Keratinocyte (primary cell): ENCODE results near the gene ZNF549. TPM values are rescaled to one million over a fixed set of nuclear protein-coding genes. Genes with fewer than 3 reads are reported as not detected.

ENCODE experiments used
- DNase-seq: peaks from one replicate; pipeline ENCODE4 v3.0.0-alpha.2; 2011; ENCODE audit warnings: low read depth, missing footprints, low spot score
- FAIRE-seq: peaks from 2 replicates; lab custom pipeline; 2011; peaks lifted over from hg19 to GRCh38; lab: Jason Lieb, UNC
- H2AFZ ChIP-seq: 2 replicates; pipeline ENCODE4 v1.6.0; 2012; ENCODE audit warnings: low read length, control low read depth, inconsistent platforms; ENCODE audit not compliant: control insufficient read depth
- H3K27ac ChIP-seq: 2 replicates; pipeline ENCODE4 v1.5.1; 2011; ENCODE audit warnings: low read length; ENCODE audit not compliant: control insufficient read depth, insufficient read depth
- H3K27me3 ChIP-seq: 3 replicates; pipeline ENCODE4 v1.6.0; 2011; ENCODE audit warnings: low read length; ENCODE audit not compliant: control insufficient read depth, insufficient read depth; ENCODE audit errors: extremely low read depth
- H3K36me3 ChIP-seq, 2 experiments: 2 replicates in 1 of 2; 3 replicates in 1 of 2; pipeline ENCODE4 v1.5.1; 2011; ENCODE audit warnings: low read length in 2 of 2, mild to moderate bottlenecking in 1 of 2; ENCODE audit not compliant: control insufficient read depth in 2 of 2, insufficient read depth in 2 of 2; ENCODE audit errors: extremely low read depth in 1 of 2
- H3K4me1 ChIP-seq: 3 replicates; pipeline ENCODE4 v1.5.1; 2011; ENCODE audit warnings: low read length; ENCODE audit not compliant: control insufficient read depth, insufficient read depth; ENCODE audit errors: extremely low read depth
- H3K4me2 ChIP-seq: 3 replicates; pipeline ENCODE4 v1.6.0; 2011; ENCODE audit warnings: low read depth, low read length; ENCODE audit not compliant: control insufficient read depth, insufficient read depth; ENCODE audit errors: extremely low read depth
- H3K4me3 ChIP-seq, 3 experiments: fragments of 200-600 bp in 1 of 3; sonication (generic) in 1 of 3; 2 replicates in 2 of 3; 3 replicates in 1 of 3; pipeline ENCODE4 v1.5.1; 2011 to 2016; ENCODE audit warnings: low read length in 3 of 3, mild to moderate bottlenecking in 3 of 3, control low read depth in 2 of 3, inconsistent platforms in 1 of 3, low read depth in 1 of 3, mixed read lengths in 1 of 3, mixed run types in 1 of 3, moderate library complexity in 1 of 3; ENCODE audit not compliant: control insufficient read depth in 2 of 3, insufficient read depth in 2 of 3; ENCODE audit errors: extremely low read depth in 1 of 3
- H3K79me2 ChIP-seq: 2 replicates; pipeline ENCODE4 v1.6.0; 2012; ENCODE audit warnings: low read length; ENCODE audit not compliant: control insufficient read depth, insufficient read depth
- H3K9ac ChIP-seq: 3 replicates; pipeline ENCODE4 v1.6.0; 2011; ENCODE audit warnings: low read length; ENCODE audit not compliant: control insufficient read depth, insufficient read depth; ENCODE audit errors: extremely low read depth
- H3K9me1 ChIP-seq: 3 replicates; pipeline ENCODE4 v1.6.0; 2011; ENCODE audit warnings: low read length; ENCODE audit not compliant: control insufficient read depth, insufficient read depth; ENCODE audit errors: extremely low read depth
- H3K9me3 ChIP-seq: 2 replicates; pipeline ENCODE4 v1.5.1; 2012; ENCODE audit warnings: low read depth, low read length; ENCODE audit not compliant: control insufficient read depth
- H4K20me1 ChIP-seq: 3 replicates; pipeline ENCODE4 v1.6.0; 2011; ENCODE audit warnings: low read length; ENCODE audit not compliant: control insufficient read depth, insufficient read depth; ENCODE audit errors: extremely low read depth
- EZH2 ChIP-seq: IDR thresholded peaks from one replicate; pipeline ENCODE4 v1.6.1; 2012; ENCODE audit warnings: inconsistent platforms, mild to moderate bottlenecking, low read length, moderate library complexity
- dilution Hi-C: fragments of 300-500 bp; cut with MboI; formaldehyde crosslinking; loops from one replicate; pipeline ENCODE4 v1.7.0; 2020; ENCODE audit warnings: low sequenced_read_pairs; ENCODE audit not compliant: extremely low pct_ligation_motif_present
- polyA plus RNA-seq, 5 experiments: library from polyadenylated mRNA; depleted of rRNA in 3 of 5; stranded (reverse) in 3 of 5; stranded (forward) in 1 of 5; unstranded in 1 of 5; fragments of >200 nt; gene quantifications; 1 replicate in 1 of 5; 2 replicates in 3 of 5; 3 replicates in 1 of 5; pipeline versions ENCODE4 v1.2.1 to v1.2.3, GENCODE V29; 2011 to 2012; ENCODE audit warnings: missing spikeins in 2 of 5, low read depth in 1 of 5, low replicate concordance in 1 of 5
- TF ChIP-seq, protein P1 (sequence below), 3 experiments: IDR thresholded peaks in 1 of 3; conservative IDR thresholded peaks in 1 of 3; optimal IDR thresholded peaks in 1 of 3; 2 replicates in 2 of 3; 3 replicates in 1 of 3; pipeline versions ENCODE3 to v1.5.1; 2011; ENCODE audit warnings: low read length in 3 of 3, mild to moderate bottlenecking in 3 of 3, moderate library complexity in 2 of 3, control low read depth in 1 of 3, inconsistent platforms in 1 of 3; ENCODE audit not compliant: insufficient read depth in 2 of 3; ENCODE audit errors: extremely low read depth in 1 of 3

Gene ZNF549
- polyA plus RNA-seq, 1 donor (not counting 4 experiments of a cell fraction or from before 2014, with no cell fraction given): 6.3 TPM

DNA sequence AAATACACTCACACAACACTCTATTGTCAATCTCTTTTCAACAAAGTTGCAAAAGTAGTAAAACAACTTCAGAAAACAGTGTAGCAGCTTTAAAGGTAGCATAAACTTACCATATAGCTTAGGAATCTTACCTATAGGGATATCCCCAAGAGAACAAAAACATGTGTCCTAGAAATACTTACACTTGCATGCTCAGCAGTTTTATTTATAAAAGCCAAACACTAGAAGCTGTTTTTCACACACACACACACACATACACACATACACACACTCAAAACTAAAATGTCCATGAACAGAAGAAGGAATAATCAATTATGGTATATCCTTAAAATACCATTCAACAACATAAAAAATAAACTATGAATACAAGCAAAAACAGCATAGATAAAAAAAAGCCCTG is 15.7 kb upstream of the ZNF549 start:
- Histone ChIP-seq H3K36me3 (peaks cover 11 to 15% of the 10 kb centered on the region in 2 experiments), H3K4me3 (no peak overlapping the region), H3K4me2 (no peak overlapping the region), H3K9ac (no peak overlapping the region), H3K27ac (no peak overlapping the region), H4K20me1 (no peaks in the 10 kb centered on the region), H3K9me1 (no peaks in the 10 kb centered on the region), H3K9me3 (peaks cover 2% of the 10 kb centered on the region), H2AFZ (no peak overlapping the region), H3K27me3 (no peaks in the 10 kb centered on the region), H3K4me1 (no peaks in the 10 kb centered on the region), H3K79me2 (no peaks in the 10 kb centered on the region)
- DNase-seq: no peak
- FAIRE-seq: no peak
- TF ChIP-seq, protein P1, sequence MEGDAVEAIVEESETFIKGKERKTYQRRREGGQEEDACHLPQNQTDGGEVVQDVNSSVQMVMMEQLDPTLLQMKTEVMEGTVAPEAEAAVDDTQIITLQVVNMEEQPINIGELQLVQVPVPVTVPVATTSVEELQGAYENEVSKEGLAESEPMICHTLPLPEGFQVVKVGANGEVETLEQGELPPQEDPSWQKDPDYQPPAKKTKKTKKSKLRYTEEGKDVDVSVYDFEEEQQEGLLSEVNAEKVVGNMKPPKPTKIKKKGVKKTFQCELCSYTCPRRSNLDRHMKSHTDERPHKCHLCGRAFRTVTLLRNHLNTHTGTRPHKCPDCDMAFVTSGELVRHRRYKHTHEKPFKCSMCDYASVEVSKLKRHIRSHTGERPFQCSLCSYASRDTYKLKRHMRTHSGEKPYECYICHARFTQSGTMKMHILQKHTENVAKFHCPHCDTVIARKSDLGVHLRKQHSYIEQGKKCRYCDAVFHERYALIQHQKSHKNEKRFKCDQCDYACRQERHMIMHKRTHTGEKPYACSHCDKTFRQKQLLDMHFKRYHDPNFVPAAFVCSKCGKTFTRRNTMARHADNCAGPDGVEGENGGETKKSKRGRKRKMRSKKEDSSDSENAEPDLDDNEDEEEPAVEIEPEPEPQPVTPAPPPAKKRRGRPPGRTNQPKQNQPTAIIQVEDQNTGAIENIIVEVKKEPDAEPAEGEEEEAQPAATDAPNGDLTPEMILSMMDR (optimal IDR thresholded peaks at IDR 0.05 in 1 of 3, IDR thresholded peaks at IDR 0.05 in 1 of 3, conservative IDR thresholded peaks at IDR 0.05 in 1 of 3; ENCODE audit: extremely low read depth in 1 of 3, insufficient read depth in 2 of 3, low read length in 3 of 3): no peak
- no peak for TF ChIP-seq EZH2
- dilution Hi-C loops: no loop called here

DNA sequence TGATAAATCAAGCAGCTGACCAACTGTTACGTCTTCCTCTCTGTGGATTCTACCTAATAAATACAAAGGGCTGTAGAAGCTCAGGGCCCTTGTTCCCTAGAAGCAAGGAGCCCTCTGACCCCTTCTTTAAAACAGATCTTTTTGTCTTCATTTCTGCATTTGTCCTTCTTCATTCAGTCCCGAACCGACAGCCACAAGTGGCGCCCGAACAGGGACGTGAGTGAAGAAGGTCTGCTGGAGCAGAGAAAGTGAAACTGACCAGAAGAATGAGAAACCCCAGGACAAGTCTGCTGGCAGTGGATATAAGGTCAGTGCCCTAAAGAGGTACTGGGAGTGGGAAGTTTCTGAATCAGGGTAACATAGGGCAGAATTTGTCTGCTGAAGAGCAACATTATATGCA is 14.3 kb upstream of the ZNF549 start:
- Histone ChIP-seq H3K9me3 (peaks cover 2% of the 10 kb centered on the region), H3K4me3 (no peak overlapping the region), H3K4me2 (no peak overlapping the region), H3K27ac (no peak overlapping the region), H3K9ac (no peak overlapping the region), H3K27me3 (no peaks in the 10 kb centered on the region), H3K9me1 (no peaks in the 10 kb centered on the region), H3K79me2 (no peaks in the 10 kb centered on the region), H3K4me1 (no peaks in the 10 kb centered on the region), H2AFZ (no peak overlapping the region), H4K20me1 (no peaks in the 10 kb centered on the region), H3K36me3 (peaks cover 0 to 4% of the 10 kb centered on the region in 2 experiments)
- dilution Hi-C loops: no loop called here
- no peak for FAIRE-seq
- DNase-seq: no peak
- TF ChIP-seq EZH2: no peak
- TF ChIP-seq, protein P1 (optimal IDR thresholded peaks at IDR 0.05 in 1 of 3, IDR thresholded peaks at IDR 0.05 in 1 of 3, conservative IDR thresholded peaks at IDR 0.05 in 1 of 3; ENCODE audit: extremely low read depth in 1 of 3, insufficient read depth in 2 of 3, low read length in 3 of 3): no peak
